Measurements from ENCODE around the gene FOXO3B.
"Not testable (repeated sequence)": the region's sequence is repeated elsewhere in the genome, so short reads cannot be mapped to it uniquely, and the experiment has no call there.

Gene FOXO3B

GRCh38 chr17:18681767-18682571 lies at the start of gene FOXO3B:
Gene FOXO3B (minus strand): TSS chr17:18682314. CDS start chr17:18681651, 663 bp downstream.
- not testable (repeated sequence) for H3K9ac ChIP-seq (ENCODE audit: low read length); H3K27ac ChIP-seq (ENCODE audit: low read depth, low read length); H3K36me3 ChIP-seq (ENCODE audit: control insufficient read depth, insufficient read depth, low read length); H3K27me3 ChIP-seq (ENCODE audit: control insufficient read depth, insufficient read depth, low read length); H3K4me1 ChIP-seq (ENCODE audit: control insufficient read depth, insufficient read depth, low read length)
- H3K4me3 ChIP-seq (ENCODE audit: low read length), result peak within 1 kb of the TSS; percentile 41

DNA sequence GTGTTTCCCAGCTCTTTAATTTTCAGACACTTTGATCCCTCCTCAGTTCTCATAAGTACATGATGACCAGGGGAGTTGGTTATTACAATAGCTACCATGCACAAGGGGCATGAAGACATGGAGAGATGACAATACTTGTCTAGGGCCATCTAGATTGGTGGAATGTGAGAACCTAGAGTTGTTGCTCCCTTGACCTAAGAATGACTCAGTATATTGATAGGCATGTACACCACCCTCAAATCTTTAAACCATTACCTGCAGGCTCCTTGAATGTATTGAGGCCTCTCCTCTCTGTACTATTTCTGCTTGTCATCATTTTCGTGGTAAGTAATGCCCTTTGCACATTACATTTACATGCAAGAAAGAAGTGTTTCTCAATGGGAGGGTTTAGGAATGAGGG lies 41.4 kb upstream of the FOXO3B start:
- not testable (repeated sequence) for H3K27ac ChIP-seq (ENCODE audit: low read depth, low read length); H3K4me3 ChIP-seq (ENCODE audit: low read length); H3K4me1 ChIP-seq (ENCODE audit: control insufficient read depth, insufficient read depth, low read length); H3K36me3 ChIP-seq (ENCODE audit: control insufficient read depth, insufficient read depth, low read length); H3K27me3 ChIP-seq (ENCODE audit: control insufficient read depth, insufficient read depth, low read length); H3K9ac ChIP-seq (ENCODE audit: low read length)

DNA sequence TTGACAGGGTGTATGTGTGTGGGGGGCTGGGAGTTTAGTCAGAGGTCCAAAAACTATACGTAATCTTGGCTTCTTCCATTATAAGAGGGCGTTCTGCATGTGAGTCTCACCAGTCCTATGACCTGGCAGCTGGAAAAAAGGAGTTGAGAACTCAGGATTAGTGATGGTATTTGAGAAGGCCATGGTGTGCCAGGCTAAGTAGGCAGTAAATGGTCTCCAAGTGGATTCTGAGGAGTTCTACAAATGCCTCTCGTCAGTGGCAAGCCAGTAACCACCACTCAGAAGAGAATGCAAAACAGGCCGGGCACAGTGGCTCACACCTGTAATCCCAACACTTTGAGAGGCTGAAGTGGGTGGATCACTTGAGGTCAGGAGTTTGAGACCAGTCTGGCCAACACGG lies 40.5 kb upstream of the FOXO3B start:
- not testable (repeated sequence) for H3K4me1 ChIP-seq (ENCODE audit: control insufficient read depth, insufficient read depth, low read length); H3K9ac ChIP-seq (ENCODE audit: low read length); H3K27me3 ChIP-seq (ENCODE audit: control insufficient read depth, insufficient read depth, low read length); H3K36me3 ChIP-seq (ENCODE audit: control insufficient read depth, insufficient read depth, low read length); H3K27ac ChIP-seq (ENCODE audit: low read depth, low read length); H3K4me3 ChIP-seq (ENCODE audit: low read length)

GRCh38 chr17:18721775-18722547 lies 39.8 kb upstream of the FOXO3B start:
- H3K4me3 ChIP-seq (ENCODE audit: low read length); H3K27ac ChIP-seq (ENCODE audit: low read depth, low read length); H3K27me3 ChIP-seq (ENCODE audit: control insufficient read depth, insufficient read depth, low read length); H3K9ac ChIP-seq (ENCODE audit: low read length); H3K4me1 ChIP-seq (ENCODE audit: control insufficient read depth, insufficient read depth, low read length); H3K36me3 ChIP-seq (ENCODE audit: control insufficient read depth, insufficient read depth, low read length): not testable (repeated sequence)

- not testable (repeated sequence) for H3K9ac ChIP-seq (ENCODE audit: low read length); H3K27me3 ChIP-seq (ENCODE audit: control insufficient read depth, insufficient read depth, low read length); H3K36me3 ChIP-seq (ENCODE audit: control insufficient read depth, insufficient read depth, low read length); H3K4me3 ChIP-seq (ENCODE audit: low read length); H3K4me1 ChIP-seq (ENCODE audit: control insufficient read depth, insufficient read depth, low read length); H3K27ac ChIP-seq (ENCODE audit: low read depth, low read length)
Observed at GRCh38 chr17:18719428-18720110, 37.5 kb upstream of the FOXO3B start.

DNA sequence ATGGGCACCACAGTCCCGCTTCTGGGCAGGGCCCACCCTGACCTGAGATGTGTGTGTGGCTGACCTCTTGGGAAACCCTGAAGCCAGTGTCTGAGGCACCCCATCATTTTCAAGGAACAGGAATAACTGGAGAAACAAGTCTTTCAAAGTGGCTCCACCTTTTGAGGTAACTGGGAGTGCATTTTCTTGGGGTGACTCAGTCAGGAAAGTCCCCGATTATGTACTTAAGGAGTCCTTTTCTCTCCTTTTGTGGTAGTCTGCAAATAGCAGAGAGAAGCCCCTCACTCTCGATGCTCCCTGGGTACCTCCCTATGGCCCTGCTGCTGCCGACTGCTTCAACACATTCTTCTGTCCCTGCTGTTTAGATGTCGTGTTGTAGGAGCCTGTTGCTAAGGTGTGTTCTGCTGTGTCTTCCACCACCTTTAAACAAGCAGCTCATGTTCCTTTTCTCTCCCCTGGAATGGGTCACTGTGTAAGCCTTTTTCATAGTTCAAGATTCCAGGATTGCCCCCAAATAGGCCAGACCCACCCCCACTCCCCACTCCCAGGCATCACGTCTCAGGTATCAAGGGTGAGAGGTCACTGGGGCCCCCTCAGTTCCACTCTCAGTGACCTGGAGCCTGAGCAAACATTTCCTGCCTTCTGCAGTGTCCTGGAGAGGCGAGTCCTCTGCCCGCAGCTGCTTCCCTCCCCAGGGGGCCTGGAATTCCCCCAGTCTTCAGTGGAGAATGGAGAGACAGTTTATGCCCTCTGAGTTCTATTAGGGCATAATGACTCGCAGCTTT lies 36.7 kb upstream of the FOXO3B start:
- not testable (repeated sequence) for H3K36me3 ChIP-seq (ENCODE audit: control insufficient read depth, insufficient read depth, low read length); H3K4me1 ChIP-seq (ENCODE audit: control insufficient read depth, insufficient read depth, low read length); H3K9ac ChIP-seq (ENCODE audit: low read length); H3K27ac ChIP-seq (ENCODE audit: low read depth, low read length); H3K4me3 ChIP-seq (ENCODE audit: low read length); H3K27me3 ChIP-seq (ENCODE audit: control insufficient read depth, insufficient read depth, low read length)

DNA sequence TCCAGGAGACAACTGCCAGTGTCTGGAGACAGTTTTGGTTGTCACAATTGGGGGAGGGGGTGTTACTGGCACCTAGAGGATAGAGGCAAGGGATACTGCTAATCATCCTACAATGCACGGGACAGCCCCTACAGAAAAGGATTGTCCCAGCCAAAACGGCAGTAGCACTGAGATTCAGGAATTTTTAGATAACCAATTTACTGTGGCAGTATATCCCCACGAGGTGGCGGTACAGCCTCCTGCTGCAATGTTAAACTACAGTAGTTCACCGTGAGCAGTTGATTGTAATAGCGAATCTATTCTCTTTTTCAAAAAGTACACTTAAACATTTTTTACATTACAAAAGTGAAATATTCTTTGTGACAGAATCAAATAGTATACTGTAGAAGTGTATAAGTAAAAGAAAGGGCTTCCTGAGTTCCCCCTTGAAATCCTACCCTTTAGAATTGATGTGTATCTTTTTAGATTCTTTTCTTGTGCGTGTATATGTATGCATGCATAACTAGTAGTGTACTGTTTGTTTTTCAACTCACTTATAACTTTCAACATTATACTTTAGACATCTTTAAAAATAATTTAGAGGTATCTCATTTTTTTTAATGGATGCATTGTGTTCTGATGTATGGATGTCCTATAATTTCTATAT lies 30.4 kb upstream of the FOXO3B start:
- not testable (repeated sequence) for H3K27me3 ChIP-seq (ENCODE audit: control insufficient read depth, insufficient read depth, low read length); H3K9ac ChIP-seq (ENCODE audit: low read length)

GRCh38 chr17:18708215-18708614 lies 26.1 kb upstream of the FOXO3B start:
- not testable (repeated sequence) for H3K9ac ChIP-seq (ENCODE audit: low read length); H3K4me3 ChIP-seq (ENCODE audit: low read length); H3K36me3 ChIP-seq (ENCODE audit: control insufficient read depth, insufficient read depth, low read length); H3K4me1 ChIP-seq (ENCODE audit: control insufficient read depth, insufficient read depth, low read length); H3K27ac ChIP-seq (ENCODE audit: low read depth, low read length); H3K27me3 ChIP-seq (ENCODE audit: control insufficient read depth, insufficient read depth, low read length)

More for the DNA sequence above, 30.4 kb upstream of the FOXO3B start:
- not testable (repeated sequence) for H3K4me3 ChIP-seq (ENCODE audit: low read length); H3K4me1 ChIP-seq (ENCODE audit: control insufficient read depth, insufficient read depth, low read length); H3K36me3 ChIP-seq (ENCODE audit: control insufficient read depth, insufficient read depth, low read length); H3K27ac ChIP-seq (ENCODE audit: low read depth, low read length)

DNA sequence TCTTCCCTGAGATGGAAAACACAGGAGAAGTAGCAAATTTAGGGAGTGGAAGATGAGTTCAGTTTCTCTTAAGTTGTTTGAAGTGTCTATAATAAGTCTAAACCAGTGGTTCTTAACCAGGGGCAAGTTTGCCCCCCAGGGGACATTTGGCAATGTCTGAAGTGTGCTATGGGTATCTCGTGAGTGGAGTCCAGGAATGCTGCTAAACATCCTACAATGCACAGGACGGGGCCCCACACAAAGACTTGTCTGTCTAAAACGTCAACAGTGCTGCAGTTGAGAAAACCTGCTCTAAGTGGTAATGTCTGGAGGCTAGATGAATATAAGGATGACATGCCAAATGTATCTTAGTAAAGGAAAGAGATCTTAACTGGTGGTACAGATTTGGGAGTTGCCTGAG lies 23.8 kb upstream of the FOXO3B start:
- H3K4me1 ChIP-seq (ENCODE audit: control insufficient read depth, insufficient read depth, low read length); H3K9ac ChIP-seq (ENCODE audit: low read length); H3K4me3 ChIP-seq (ENCODE audit: low read length); H3K27ac ChIP-seq (ENCODE audit: low read depth, low read length); H3K36me3 ChIP-seq (ENCODE audit: control insufficient read depth, insufficient read depth, low read length); H3K27me3 ChIP-seq (ENCODE audit: control insufficient read depth, insufficient read depth, low read length): not testable (repeated sequence)

DNA sequence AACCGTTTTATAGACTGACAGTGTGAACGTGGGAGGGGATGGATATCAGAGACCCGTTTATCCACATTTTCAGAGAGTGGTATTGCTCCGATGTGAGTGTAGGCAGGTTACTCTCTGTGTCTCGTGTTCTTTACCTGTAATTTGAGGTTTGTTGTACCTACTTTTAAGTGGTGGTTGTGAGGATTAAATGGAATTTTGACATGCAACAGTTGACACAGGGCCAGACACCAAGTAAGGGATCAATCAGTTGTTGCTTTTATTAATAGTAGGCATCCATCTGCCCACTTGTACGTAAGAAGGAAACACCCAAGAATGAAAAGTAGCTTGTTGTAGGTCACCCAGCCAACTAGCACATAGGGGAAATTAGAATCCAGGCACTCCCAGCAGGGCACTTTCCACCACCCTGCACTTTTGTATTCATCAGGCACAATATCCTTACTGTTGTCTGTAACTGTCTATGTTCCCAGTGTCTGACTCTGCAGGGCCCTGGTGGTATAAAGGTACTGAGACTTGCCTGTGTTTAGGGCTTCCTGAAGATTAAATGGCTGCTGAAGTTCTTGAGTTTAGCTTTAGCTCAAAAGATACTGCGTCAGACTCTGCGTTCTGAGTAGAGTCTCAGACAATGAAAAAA lies 16.5 kb upstream of the FOXO3B start:
- H3K4me1 ChIP-seq (ENCODE audit: control insufficient read depth, insufficient read depth, low read length); H3K9ac ChIP-seq (ENCODE audit: low read length); H3K27me3 ChIP-seq (ENCODE audit: control insufficient read depth, insufficient read depth, low read length); H3K36me3 ChIP-seq (ENCODE audit: control insufficient read depth, insufficient read depth, low read length); H3K27ac ChIP-seq (ENCODE audit: low read depth, low read length): not testable (repeated sequence)
- H3K4me3 ChIP-seq (ENCODE audit: low read length), result peak overlapping the region; percentile 56

DNA sequence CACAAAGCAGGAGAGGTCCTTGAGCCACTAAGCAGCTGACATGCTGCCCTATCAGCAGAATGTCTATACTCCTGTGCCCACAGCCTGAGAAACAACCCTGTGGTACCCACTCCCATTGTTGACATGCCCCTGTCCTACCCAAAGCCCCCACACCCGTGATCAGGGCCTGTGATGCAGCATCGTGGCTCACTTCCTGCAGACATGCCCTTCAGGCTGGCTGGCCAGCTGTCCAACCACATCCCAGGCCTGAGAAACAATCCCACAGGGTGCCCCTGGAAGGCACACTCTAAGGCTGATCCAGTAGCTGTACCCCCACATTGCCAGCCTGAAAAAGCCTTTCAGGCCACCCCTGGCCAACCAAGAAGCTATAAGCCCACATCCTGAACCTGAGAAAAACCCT lies 13.0 kb upstream of the FOXO3B start:
- not testable (repeated sequence) for H3K4me1 ChIP-seq (ENCODE audit: control insufficient read depth, insufficient read depth, low read length); H3K27ac ChIP-seq (ENCODE audit: low read depth, low read length); H3K36me3 ChIP-seq (ENCODE audit: control insufficient read depth, insufficient read depth, low read length); H3K4me3 ChIP-seq (ENCODE audit: low read length); H3K9ac ChIP-seq (ENCODE audit: low read length); H3K27me3 ChIP-seq (ENCODE audit: control insufficient read depth, insufficient read depth, low read length)
